ENCODE results near the gene STXBP5L. TPM values are rescaled to one million over a fixed set of nuclear protein-coding genes. Genes with fewer than 3 reads are reported as not detected.

The STXBP5L gene
- total RNA-seq, 4 donors from 2014 or later, result 0.30 to 0.44 TPM; not detected in 2

DNA sequence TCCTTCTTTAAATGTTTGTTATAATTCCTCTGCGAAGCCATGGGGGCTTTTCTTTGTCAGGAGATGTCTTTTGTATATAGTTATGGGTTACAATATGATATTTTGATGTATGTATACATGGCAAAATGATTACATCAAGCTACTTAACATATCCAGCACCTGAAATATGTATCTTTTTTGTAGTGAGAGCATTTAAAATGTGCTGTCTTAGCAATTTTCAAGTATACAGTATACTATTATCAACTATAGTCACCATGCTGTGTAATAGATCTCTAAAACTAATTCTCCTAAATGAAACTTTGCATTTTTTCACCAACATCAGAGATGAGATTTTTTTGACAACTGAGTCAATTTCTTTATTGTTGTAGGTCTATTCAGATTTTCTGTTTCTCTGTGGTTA is 77.2 kb downstream of the STXBP5L start:
- Histone ChIP-seq H3K9me3 (peaks cover 0 to 37% (median 0%) of the 10 kb centered on the region in 4 donors), H3K4me1 (no peaks in the 10 kb centered on the region), H3K4me3 (no peak overlapping the region), H3K36me3 (no peaks in the 10 kb centered on the region), H3K27me3 (no peaks in the 10 kb centered on the region), H3K27ac (no peak overlapping the region)
- TF ChIP-seq, protein P1, sequence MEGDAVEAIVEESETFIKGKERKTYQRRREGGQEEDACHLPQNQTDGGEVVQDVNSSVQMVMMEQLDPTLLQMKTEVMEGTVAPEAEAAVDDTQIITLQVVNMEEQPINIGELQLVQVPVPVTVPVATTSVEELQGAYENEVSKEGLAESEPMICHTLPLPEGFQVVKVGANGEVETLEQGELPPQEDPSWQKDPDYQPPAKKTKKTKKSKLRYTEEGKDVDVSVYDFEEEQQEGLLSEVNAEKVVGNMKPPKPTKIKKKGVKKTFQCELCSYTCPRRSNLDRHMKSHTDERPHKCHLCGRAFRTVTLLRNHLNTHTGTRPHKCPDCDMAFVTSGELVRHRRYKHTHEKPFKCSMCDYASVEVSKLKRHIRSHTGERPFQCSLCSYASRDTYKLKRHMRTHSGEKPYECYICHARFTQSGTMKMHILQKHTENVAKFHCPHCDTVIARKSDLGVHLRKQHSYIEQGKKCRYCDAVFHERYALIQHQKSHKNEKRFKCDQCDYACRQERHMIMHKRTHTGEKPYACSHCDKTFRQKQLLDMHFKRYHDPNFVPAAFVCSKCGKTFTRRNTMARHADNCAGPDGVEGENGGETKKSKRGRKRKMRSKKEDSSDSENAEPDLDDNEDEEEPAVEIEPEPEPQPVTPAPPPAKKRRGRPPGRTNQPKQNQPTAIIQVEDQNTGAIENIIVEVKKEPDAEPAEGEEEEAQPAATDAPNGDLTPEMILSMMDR (IDR thresholded peaks at IDR 0.05), result no peak
- no peak for TF ChIP-seq EP300 (IDR thresholded peaks at IDR 0.05)
- no peak for TF ChIP-seq POLR2A (IDR thresholded peaks at IDR 0.05)
- no peak for DNase-seq (ENCODE audit: low spot score in 2 of 2)
- 49 to 71% methylated on average over 1 of the region's 1 CpG for WGBS, 2 donors

DNA sequence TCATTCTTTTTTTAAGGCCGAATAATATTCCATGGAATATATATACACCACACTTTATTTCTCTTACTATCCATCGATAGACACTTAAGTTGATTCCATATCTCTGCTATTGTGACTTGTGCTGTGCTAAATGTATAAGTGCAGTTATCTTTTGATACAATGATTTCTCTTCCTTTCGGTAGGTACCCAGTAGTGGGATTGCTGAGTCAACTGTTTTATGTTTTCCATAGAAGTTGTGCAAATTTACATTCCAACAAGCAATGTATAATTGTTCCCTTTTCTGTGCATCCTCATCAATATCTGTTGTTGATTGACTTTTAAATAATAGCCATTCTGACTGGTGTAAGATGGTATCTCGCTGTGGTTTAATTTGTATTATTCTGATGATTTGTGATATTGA is 81.0 kb downstream of the STXBP5L start:
- peaks cover 0 to 4% (median 0%) of the 10 kb centered on the region in 4 donors for H3K9me3 ChIP-seq
- no peak for TF ChIP-seq EP300 (IDR thresholded peaks at IDR 0.05)
- TF ChIP-seq, protein P1 (IDR thresholded peaks at IDR 0.05), result no peak
- H3K27ac ChIP-seq, result no peak overlapping the region
- no peak for DNase-seq (ENCODE audit: low spot score in 2 of 2)
- no peak overlapping the region for H3K4me3 ChIP-seq
- WGBS, 2 donors, result 93 to 95% methylated on average over 4 of the region's 4 CpGs
- no peaks in the 10 kb centered on the region for H3K36me3 ChIP-seq
- H3K27me3 ChIP-seq, result no peaks in the 10 kb centered on the region
- no peaks in the 10 kb centered on the region for H3K4me1 ChIP-seq

DNA sequence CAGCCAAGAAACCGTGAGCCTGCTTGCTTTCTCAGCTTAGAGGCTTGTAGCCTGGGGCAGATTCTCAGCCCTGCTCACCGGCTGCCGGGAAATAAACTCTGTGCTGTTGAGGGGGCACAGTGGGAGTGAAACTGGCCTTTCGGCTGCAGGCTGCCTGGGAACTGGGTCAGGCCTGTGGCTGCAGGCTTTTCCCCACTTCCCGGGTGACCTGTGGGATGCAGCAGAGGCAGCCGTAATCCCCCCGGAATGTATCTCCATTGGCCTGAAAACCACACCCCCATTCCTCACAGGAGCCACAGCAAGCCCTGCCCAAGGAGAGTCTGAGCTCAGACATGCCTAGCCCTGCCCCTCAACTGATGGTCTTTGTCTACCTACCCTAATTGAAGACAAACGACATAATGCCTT is 110.9 kb downstream of the STXBP5L start:
- peaks cover 0 to 9% (median 0%) of the 10 kb centered on the region in 4 donors for H3K9me3 ChIP-seq
- H3K27ac ChIP-seq, result no peak overlapping the region
- 74 to 78% methylated on average over 8 of the region's 8 CpGs for WGBS, 2 donors
- TF ChIP-seq EP300 (IDR thresholded peaks at IDR 0.05) (no peak), POLR2A (IDR thresholded peaks at IDR 0.05) (no peak)
- TF ChIP-seq, protein P1 (IDR thresholded peaks at IDR 0.05), result no peak
- DNase-seq (ENCODE audit: low spot score in 2 of 2), result no peak
- no peaks in the 10 kb centered on the region for H3K27me3 ChIP-seq
- no peaks in the 10 kb centered on the region for H3K4me1 ChIP-seq
- no peaks in the 10 kb centered on the region for H3K36me3 ChIP-seq
- H3K4me3 ChIP-seq, result no peak overlapping the region

DNA sequence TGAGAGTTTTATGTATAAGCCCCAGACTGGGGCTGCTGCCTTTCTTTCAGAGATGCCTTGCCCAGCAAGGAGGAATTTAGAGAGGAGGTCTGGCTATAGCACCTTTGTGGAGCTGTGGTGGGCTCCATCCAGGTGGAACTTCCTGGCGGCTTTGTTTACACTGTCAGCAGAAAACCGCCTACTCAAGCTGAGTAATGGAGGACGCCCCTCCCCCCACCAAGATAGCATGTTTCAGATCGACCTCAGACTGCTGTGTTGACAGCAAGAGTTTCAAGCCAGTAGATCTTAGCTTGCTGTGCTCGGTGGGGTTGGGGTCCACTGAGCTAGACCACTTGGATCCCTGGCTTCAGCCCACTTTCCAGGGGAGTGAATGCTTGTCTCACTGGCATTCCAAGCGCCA is 155.6 kb downstream of the STXBP5L start:
- Histone ChIP-seq H3K36me3 (no peaks in the 10 kb centered on the region), H3K9me3 (peaks cover 0 to 4% (median 0%) of the 10 kb centered on the region in 4 donors), H3K27me3 (no peaks in the 10 kb centered on the region), H3K4me3 (no peak overlapping the region), H3K27ac (no peak overlapping the region), H3K4me1 (no peaks in the 10 kb centered on the region)
- DNase-seq (ENCODE audit: low spot score in 2 of 2), result no peak
- no peak for TF ChIP-seq EP300 (IDR thresholded peaks at IDR 0.05)
- WGBS, 2 donors, result 83 to 89% methylated on average over 5 of the region's 6 CpGs

DNA sequence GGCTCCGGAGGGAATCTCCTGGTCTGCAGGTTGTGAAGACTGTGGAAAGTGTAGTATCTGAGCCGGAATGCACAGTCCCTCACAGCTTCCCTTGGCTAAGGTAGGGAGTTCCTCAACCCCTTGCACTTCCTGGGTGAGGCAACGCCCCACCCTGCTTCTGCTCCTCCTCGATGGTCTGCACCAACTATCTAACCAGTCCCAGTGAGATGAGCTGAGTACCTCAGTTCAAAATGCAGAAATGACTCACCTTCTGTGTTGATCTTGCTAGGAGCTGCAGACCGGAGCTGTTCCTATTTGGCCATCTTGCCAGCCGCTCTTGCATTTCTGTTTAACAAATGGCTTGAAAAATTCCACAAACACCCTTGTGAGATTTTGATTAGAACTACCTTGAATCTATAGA is 156.1 kb downstream of the STXBP5L start:
- no peaks in the 10 kb centered on the region for H3K36me3 ChIP-seq
- H3K9me3 ChIP-seq, result peaks cover 0 to 4% (median 0%) of the 10 kb centered on the region in 4 donors
- TF ChIP-seq EP300 (IDR thresholded peaks at IDR 0.05) (no peak), POLR2A (IDR thresholded peaks at IDR 0.05) (no peak)
- TF ChIP-seq, protein P1 (IDR thresholded peaks at IDR 0.05), result no peak
- no peak for DNase-seq (ENCODE audit: low spot score in 2 of 2)
- no peaks in the 10 kb centered on the region for H3K4me1 ChIP-seq
- 83% methylated on average over 6 of the region's 6 CpGs for WGBS, 2 donors
- H3K27ac ChIP-seq, result no peak overlapping the region
- H3K27me3 ChIP-seq, result no peaks in the 10 kb centered on the region
- no peak overlapping the region for H3K4me3 ChIP-seq

DNA sequence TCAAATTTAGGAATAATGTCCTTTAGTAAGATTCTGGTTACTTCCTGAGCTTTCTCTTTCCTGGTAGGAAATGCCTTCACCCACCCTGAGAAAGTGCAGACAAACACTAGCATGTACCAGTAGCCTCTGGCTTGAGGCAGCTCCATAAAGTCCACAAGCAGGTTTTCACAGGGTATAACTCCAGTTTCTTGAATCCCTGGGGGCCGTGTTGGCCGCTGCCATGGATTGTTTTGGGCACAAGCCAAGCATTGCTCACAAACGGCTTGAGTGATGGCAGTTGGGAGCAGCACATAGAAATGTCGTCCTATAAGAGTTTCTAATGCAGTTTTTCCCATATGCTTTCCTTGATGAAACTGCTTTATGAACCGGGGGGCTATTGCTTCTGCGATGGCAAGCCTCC is 164.1 kb downstream of the STXBP5L start:
- no peaks in the 10 kb centered on the region for H3K9me3 ChIP-seq
- H3K27me3 ChIP-seq, result no peaks in the 10 kb centered on the region
- H3K4me1 ChIP-seq, result no peaks in the 10 kb centered on the region
- WGBS, 2 donors, result 41 to 48% methylated on average over 6 of the region's 6 CpGs
- H3K4me3 ChIP-seq, result no peak overlapping the region
- no peak for DNase-seq (ENCODE audit: low spot score in 2 of 2)
- no peak overlapping the region for H3K27ac ChIP-seq
- H3K36me3 ChIP-seq, result no peaks in the 10 kb centered on the region
- TF ChIP-seq POLR2A (IDR thresholded peaks at IDR 0.05) (no peak), EP300 (IDR thresholded peaks at IDR 0.05) (no peak)
- TF ChIP-seq, protein P1 (IDR thresholded peaks at IDR 0.05), result no peak
